Esophagus muscularis mucosa (tissue), 3 donors: Measurements from ENCODE around the gene TBC1D3L.
"Not testable (repeated sequence)": the region's sequence is repeated elsewhere in the genome, so short reads cannot be mapped to it uniquely, and the experiment has no call there.

Source experiments
- CTCF ChIP-seq, 3 experiments: fragments of 200-600 bp in 2 of 3; fragments of 450-650 bp in 1 of 3; sonication (generic) in 2 of 3; IDR thresholded peaks; one replicate each; pipeline ENCODE4 v1.5.1; 2017 to 2019; ENCODE audit warnings: antibody characterized with exemption in 3 of 3, mild to moderate bottlenecking in 2 of 3, moderate library complexity in 1 of 3
- EP300 ChIP-seq: sonication (generic); formaldehyde crosslinking; IDR thresholded peaks from one replicate; pipeline ENCODE4 v1.6.1; 2017; ENCODE audit warnings: antibody characterized with exemption

GRCh38 chr17:38003676-38004075, 14.8 kb upstream of the TBC1D3L start, which contains the start of gene TBC1D3D:
- not testable (repeated sequence) for TF ChIP-seq EP300; CTCF (IDR thresholded peaks at IDR 0.05)
